LNCaP clone FGC (cell line): ENCODE results near the gene MEGF11.

Experiments used
- DNase-seq: peaks from one replicate; pipeline ENCODE4 v3.0.0-alpha.2; 2011; ENCODE audit warnings: low read depth
- H3K4me3 ChIP-seq: 2 replicates; pipeline ENCODE4 v1.5.1; 2011; ENCODE audit warnings: mild to moderate bottlenecking, low read depth, low read length, control low read depth
- TF ChIP-seq, protein P1 (sequence below): IDR thresholded peaks from 2 replicates; pipeline ENCODE4 v1.5.1; 2012; ENCODE audit warnings: mild to moderate bottlenecking; ENCODE audit not compliant: control insufficient read depth, insufficient read depth; ENCODE audit errors: extremely low read depth

Gene MEGF11

DNA sequence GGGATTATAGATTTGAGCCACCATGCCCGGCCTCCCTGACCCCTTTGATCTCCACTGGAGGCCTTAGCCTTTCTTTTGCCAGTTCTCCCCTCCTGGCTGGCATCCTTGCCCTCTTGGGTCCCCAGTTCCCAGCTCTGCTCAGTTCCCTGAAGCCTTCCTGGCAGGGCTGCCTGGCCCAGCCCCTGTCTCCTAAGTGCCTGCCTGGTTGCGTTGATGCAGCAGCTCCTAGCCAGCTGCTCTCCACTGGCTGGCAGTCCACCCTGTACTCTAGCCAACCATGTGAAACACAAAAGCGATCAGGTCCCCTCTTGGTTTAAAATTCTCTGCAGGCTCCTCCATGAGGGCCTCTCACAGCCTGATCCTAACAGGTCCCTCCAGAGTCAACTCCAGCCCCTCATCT is 199.6 kb downstream of the MEGF11 start:
- DNase-seq: no peak
- no peak overlapping the region for H3K4me3 ChIP-seq
- TF ChIP-seq, protein P1, sequence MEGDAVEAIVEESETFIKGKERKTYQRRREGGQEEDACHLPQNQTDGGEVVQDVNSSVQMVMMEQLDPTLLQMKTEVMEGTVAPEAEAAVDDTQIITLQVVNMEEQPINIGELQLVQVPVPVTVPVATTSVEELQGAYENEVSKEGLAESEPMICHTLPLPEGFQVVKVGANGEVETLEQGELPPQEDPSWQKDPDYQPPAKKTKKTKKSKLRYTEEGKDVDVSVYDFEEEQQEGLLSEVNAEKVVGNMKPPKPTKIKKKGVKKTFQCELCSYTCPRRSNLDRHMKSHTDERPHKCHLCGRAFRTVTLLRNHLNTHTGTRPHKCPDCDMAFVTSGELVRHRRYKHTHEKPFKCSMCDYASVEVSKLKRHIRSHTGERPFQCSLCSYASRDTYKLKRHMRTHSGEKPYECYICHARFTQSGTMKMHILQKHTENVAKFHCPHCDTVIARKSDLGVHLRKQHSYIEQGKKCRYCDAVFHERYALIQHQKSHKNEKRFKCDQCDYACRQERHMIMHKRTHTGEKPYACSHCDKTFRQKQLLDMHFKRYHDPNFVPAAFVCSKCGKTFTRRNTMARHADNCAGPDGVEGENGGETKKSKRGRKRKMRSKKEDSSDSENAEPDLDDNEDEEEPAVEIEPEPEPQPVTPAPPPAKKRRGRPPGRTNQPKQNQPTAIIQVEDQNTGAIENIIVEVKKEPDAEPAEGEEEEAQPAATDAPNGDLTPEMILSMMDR: no peak

DNA sequence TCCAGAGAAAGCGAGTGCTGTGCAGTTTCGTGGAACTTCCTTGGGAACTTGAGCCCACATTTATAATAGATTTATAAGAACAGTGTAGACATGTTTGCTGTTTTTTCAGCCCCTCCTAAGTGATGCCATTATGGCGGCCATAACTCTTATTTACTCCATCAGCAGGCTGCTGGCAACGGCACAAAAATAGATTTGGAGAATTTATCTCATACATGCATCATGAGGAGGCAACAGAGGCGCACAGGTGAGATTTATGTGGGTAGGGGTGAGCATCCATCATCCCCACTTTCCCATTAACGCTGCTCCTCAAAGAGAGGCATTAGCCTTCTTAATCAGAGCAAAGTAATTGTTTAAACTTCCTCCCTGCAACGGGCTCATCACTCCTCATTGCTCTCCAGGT is 201.7 kb downstream of the MEGF11 start:
- TF ChIP-seq, protein P1: no peak
- DNase-seq: no peak
- no peak overlapping the region for H3K4me3 ChIP-seq

DNA sequence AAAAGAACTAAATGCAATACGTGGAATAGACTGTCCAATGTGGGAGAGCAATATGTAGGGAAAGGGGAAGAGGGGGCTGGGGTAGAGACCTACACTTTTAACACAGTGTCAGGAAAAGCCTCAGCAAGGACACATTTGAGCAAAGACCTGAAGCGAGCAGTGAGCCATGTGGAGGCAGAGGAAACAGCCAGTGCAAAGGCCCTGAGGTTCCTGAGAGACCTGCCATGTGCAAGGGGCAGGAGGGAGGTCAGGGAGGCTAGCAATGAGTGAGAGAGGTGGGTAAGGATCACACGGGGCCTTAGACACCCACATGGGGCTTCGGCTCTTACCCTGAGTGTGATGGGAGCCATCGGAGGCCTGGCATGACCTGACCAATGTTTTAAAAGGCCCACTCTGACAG is 203.3 kb downstream of the MEGF11 start:
- DNase-seq: no peak
- no peak overlapping the region for H3K4me3 ChIP-seq
- TF ChIP-seq, protein P1: no peak

DNA sequence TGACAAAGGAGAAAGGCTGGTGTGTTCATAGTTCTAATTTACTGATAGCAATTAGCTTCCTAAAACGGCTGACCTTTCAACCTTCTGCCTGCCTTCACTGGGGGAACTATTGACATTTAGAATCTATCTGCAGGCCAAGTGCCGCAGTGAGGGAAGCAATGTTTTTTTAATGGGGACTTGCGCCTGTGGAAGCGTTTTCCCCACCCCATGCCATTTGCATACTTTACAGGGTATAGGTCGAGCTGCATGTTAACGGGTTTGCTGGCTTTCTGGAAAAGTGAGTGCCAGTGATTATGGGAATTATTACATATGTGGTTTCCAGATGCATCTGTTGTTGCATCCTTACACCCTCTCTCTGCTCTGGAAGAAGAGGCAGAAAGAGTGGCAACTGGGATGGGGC is 204.2 kb downstream of the MEGF11 start:
- no peak overlapping the region for H3K4me3 ChIP-seq
- DNase-seq: no peak
- TF ChIP-seq, protein P1: no peak

DNA sequence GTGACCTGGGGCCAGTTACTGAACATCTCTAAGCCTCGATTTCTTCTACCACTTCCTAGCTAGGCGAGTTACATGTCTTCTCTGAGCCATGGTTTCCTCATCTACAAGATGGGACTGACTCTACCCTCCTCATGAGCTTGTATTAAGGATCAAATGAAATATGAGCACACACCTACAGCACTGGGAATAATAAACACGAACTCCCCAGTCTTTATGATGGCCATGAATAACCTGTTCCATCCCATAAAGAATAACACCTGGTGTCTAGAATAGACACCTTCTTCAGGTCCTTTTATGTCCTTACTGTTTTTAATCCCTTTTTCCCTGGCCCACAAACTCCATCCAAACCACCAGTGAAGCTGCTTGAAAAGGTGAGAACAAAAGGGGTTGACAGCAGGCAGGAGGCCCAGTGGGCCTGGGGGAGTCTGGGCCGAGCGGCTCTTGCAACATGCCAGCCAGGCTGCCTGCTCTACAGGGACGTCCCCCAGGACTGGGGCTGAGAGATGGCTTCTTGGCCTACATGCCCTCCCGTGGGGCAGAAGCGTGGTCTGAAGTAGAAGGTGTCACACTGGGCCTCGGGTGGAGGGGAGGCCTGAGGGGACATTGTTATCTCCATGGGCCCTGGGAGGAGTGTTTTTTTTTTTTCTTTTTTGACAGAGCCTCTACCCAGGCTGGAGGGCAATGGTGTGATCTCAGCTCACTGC is 206.1 kb downstream of the MEGF11 start:
- no peak for DNase-seq
- no peak overlapping the region for H3K4me3 ChIP-seq
- TF ChIP-seq, protein P1: no peak

DNA sequence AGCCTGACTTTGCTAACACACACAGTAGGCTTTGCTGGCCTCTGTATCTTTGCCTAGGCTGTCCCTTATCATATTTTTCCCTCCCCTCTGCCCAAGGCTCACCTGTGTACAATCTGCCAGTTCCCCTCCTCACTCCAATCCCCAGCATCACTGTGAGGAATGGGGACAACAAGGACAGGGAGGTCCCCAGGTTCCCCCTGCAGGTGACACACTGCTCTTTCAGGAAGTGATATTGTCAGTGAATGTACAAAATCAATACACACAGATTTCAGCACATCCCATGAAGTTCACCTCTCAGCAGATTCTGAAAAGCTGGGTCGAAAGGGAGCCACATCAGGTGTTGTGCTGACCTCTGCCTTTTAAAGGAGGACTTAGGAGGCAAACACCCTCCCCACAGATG is 206.8 kb downstream of the MEGF11 start:
- DNase-seq: no peak
- H3K4me3 ChIP-seq: no peak overlapping the region
- TF ChIP-seq, protein P1: no peak

DNA sequence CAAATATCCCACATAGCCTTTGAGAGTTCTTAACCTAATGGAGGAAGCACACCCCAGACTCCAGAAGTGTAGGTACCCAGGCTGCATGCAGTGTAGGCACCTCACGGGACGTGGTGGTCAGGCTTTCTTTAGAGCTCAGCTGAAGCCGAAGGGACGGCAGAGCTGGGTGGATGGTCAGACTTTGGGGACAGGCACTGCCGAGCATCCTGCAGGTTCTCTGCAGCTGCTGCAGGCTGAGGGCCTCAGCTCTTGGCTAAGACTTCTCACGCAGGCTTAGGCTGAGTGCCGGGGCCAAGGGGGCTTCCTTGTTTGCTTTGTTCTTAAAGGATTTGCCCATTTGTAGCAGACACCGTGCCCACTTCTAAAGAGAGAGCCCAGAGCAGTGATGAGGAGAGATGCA is 207.2 kb downstream of the MEGF11 start:
- TF ChIP-seq, protein P1: no peak
- H3K4me3 ChIP-seq: no peak overlapping the region

More for the DNA sequence above, 207.2 kb downstream of the MEGF11 start:
- no peak for DNase-seq
